Left renal pelvis (tissue), 4 donors: ENCODE measurements around the gene CAMTA1. TPM values are rescaled to one million over a fixed set of nuclear protein-coding genes. Genes with fewer than 3 reads are reported as not detected.

Experiments used
- DNase-seq, 4 donors: peaks; one replicate each; pipeline ENCODE4 v3.0.0-alpha.2; 2013; ENCODE audit warnings: low read depth in 4 of 4, low spot score in 3 of 4
- polyA plus RNA-seq, 4 donors: library from polyadenylated mRNA; unstranded; fragments of 120-200 nt; gene quantifications; one replicate each; pipeline ENCODE4 v1.2.1, GENCODE V29; 2013; ENCODE audit not compliant: insufficient read length in 4 of 4

Gene CAMTA1
- polyA plus RNA-seq, 4 donors: 50.7 to 99.9 (median 87.8) TPM

- no peak for DNase-seq
Measured at GRCh38 chr1:6967431-6968111, 182.3 kb downstream of the CAMTA1 start.

- DNase-seq: no peak
Measured at GRCh38 chr1:6969106-6969505, 183.9 kb downstream of the CAMTA1 start.

GRCh38 chr1:6969762-6970161 lies 184.5 kb downstream of the CAMTA1 start:
- no peak for DNase-seq

GRCh38 chr1:6970221-6970620 lies 185.0 kb downstream of the CAMTA1 start:
- no peak for DNase-seq

- no peak for DNase-seq
Measured at GRCh38 chr1:6971048-6971447, 185.8 kb downstream of the CAMTA1 start.

GRCh38 chr1:6971699-6972098 lies 186.4 kb downstream of the CAMTA1 start:
- DNase-seq: no peak

- DNase-seq: no peak
Measured at GRCh38 chr1:6972399-6972798, 187.1 kb downstream of the CAMTA1 start.

- no peak for DNase-seq
Measured at GRCh38 chr1:6975331-6976043, 190.2 kb downstream of the CAMTA1 start.

GRCh38 chr1:6976044-6976375 lies 190.8 kb downstream of the CAMTA1 start:
- no peak for DNase-seq

- DNase-seq: no peak
Measured at GRCh38 chr1:6979003-6979613, 193.9 kb downstream of the CAMTA1 start.

- DNase-seq: no peak
Measured at GRCh38 chr1:6981595-6981994, 196.3 kb downstream of the CAMTA1 start.

GRCh38 chr1:6982443-6982842 lies 197.2 kb downstream of the CAMTA1 start:
- DNase-seq: no peak

GRCh38 chr1:6982860-6983259 lies 197.6 kb downstream of the CAMTA1 start:
- DNase-seq: no peak

- DNase-seq: no peak
Measured at GRCh38 chr1:6984536-6984935, 199.3 kb downstream of the CAMTA1 start.

- no peak for DNase-seq
Measured at GRCh38 chr1:6984986-6985385, 199.7 kb downstream of the CAMTA1 start.

- DNase-seq: no peak
Measured at GRCh38 chr1:6985549-6986276, 200.5 kb downstream of the CAMTA1 start.

- no peak for DNase-seq
Measured at GRCh38 chr1:6986281-6986680, 201.0 kb downstream of the CAMTA1 start.

GRCh38 chr1:6987940-6988339 lies 202.7 kb downstream of the CAMTA1 start:
- DNase-seq: no peak

- no peak for DNase-seq
Measured at GRCh38 chr1:6988796-6989195, 203.5 kb downstream of the CAMTA1 start.

- no peak for DNase-seq
Measured at GRCh38 chr1:6989212-6990159, 204.2 kb downstream of the CAMTA1 start.
